ENCODE results near the gene USP32.

DNA sequence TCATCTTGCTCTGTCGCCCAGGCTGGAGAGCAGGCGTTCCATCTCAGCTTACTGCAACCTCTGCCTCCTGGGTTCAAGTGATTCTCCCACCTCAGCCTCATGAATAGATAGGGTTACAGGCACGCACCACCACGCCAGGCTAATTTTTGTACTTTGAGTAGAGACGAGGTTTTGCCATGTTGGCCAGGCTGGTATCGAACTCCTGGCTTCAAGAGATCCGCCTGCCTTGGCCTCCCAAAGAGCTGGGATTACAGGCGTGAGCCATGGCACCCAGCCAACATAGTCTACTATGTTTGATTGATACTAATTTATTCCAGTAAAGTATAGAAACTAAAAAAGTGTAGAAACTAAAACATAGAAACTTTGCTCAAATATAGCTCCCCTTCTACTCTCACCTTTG is 147.3 kb downstream of the USP32 start:
- TF ChIP-seq EZH2 (IDR thresholded peaks at IDR 0.05; ENCODE audit: borderline replicate concordance, low read depth, low read length, severe bottlenecking) (no peak), POLR2AphosphoS5 (IDR thresholded peaks at IDR 0.05; ENCODE audit: insufficient read depth, low read depth, low read length) (no peak), JUN (IDR thresholded peaks at IDR 0.05; ENCODE audit: borderline replicate concordance, insufficient read depth, insufficient read length, low read depth) (no peak), CTCF (IDR thresholded peaks at IDR 0.05; ENCODE audit: extremely low read depth in 1 of 2, insufficient read depth in 1 of 2, low read depth in 1 of 2, low read length in 2 of 2) (no peak), MYC (IDR thresholded peaks at IDR 0.05; ENCODE audit: low read depth, low read length) (no peak), POLR2A (IDR thresholded peaks at IDR 0.05; ENCODE audit: low read depth, low read length) (no peak), GATA2 (IDR thresholded peaks at IDR 0.05; ENCODE audit: insufficient read depth, insufficient read length, low read depth, low read length) (no peak), FOS (IDR thresholded peaks at IDR 0.05; ENCODE audit: borderline replicate concordance, insufficient read depth, low read length) (no peak)

Data from endothelial cell of umbilical vein (primary cell).